ENCODE results near the gene CELA3B.
"Not testable (repeated sequence)": the region's sequence is repeated elsewhere in the genome, so short reads cannot be mapped to it uniquely, and the experiment has no call there.

GRCh38 chr1:22006736-22007135 is 29.9 kb downstream of the CELA3B start:
- TF ChIP-seq CTCF, POLR2A (IDR thresholded peaks at IDR 0.05): not testable (repeated sequence)
